SU-DHL-6 (cell line): Measurements from ENCODE around the gene ALPK1.

Experiments
- H2AFZ ChIP-seq: fragments of 200-600 bp; sonication (generic); 2 replicates; pipeline ENCODE4 v1.6.1; 2014; ENCODE audit warnings: low read depth, mild to moderate bottlenecking, moderate library complexity, mixed read lengths, antibody characterized with exemption, low read length; ENCODE audit not compliant: severe bottlenecking
- H3F3A ChIP-seq: fragments of 200-600 bp; shearing (Covaris generic); 2 replicates; pipeline ENCODE4 v1.6.0; 2016; ENCODE audit warnings: antibody characterized with exemption, mild to moderate bottlenecking; ENCODE audit not compliant: insufficient read depth
- H3K27ac ChIP-seq: fragments of 200-600 bp; sonication (generic); 2 replicates; pipeline ENCODE4 v1.5.1; 2016; ENCODE audit warnings: low read depth, mild to moderate bottlenecking, low read length, moderate library complexity, mixed read lengths
- H3K27me3 ChIP-seq: fragments of 200-600 bp; sonication (generic), shearing (Covaris generic); 2 replicates; pipeline ENCODE4 v1.6.0; 2014; ENCODE audit warnings: mild to moderate bottlenecking, low read length
- H3K36me3 ChIP-seq: fragments of 200-600 bp; sonication (generic); 2 replicates; pipeline ENCODE4 v1.6.1; 2014; ENCODE audit warnings: mild to moderate bottlenecking, low read length, mixed read lengths
- H3K4me2 ChIP-seq: fragments of 300-600, 200-600 bp; shearing (Covaris generic), sonication (generic); 2 replicates; pipeline ENCODE4 v1.6.0; 2014; ENCODE audit warnings: low read length, low read depth, mild to moderate bottlenecking; ENCODE audit not compliant: poor library complexity, severe bottlenecking
- H3K4me3 ChIP-seq: fragments of 200-600 bp; sonication (generic); 2 replicates; pipeline ENCODE4 v1.5.1; 2014; ENCODE audit warnings: antibody characterized with exemption, low read length, mild to moderate bottlenecking, mixed read lengths; ENCODE audit not compliant: insufficient read depth, poor library complexity, severe bottlenecking
- H3K79me2 ChIP-seq: fragments of 200-600 bp; sonication (generic); 2 replicates; pipeline ENCODE4 v1.6.1; 2014; ENCODE audit warnings: mild to moderate bottlenecking, low read length, moderate library complexity; ENCODE audit not compliant: insufficient read depth
- H3K9ac ChIP-seq: fragments of 200-600 bp; sonication (generic); 2 replicates; pipeline ENCODE4 v1.7.0; 2014; ENCODE audit warnings: mild to moderate bottlenecking, low read length
- H3K9me2 ChIP-seq: fragments of 200-600 bp; sonication (generic); replicated peaks from 2 replicates; pipeline ENCODE4 v1.6.1; 2014; ENCODE audit warnings: low read length; ENCODE audit not compliant: insufficient read depth
- H3K9me3 ChIP-seq: fragments of 200-600 bp; sonication (generic); 2 replicates; pipeline ENCODE4 v1.6.1; 2014; ENCODE audit warnings: low read length, mixed read lengths; ENCODE audit not compliant: insufficient read depth
- H4K20me1 ChIP-seq: fragments of 200-600 bp; sonication (generic); 2 replicates; pipeline ENCODE4 v1.6.1; 2014; ENCODE audit warnings: low read depth, mild to moderate bottlenecking, antibody characterized with exemption, low read length, moderate library complexity, mixed read lengths
- EZH2phosphoT487 ChIP-seq: fragments of 200-600 bp; sonication (generic), shearing (Covaris generic); conservative IDR thresholded peaks from 2 replicates; pipeline ENCODE4 v1.6.1; 2018; ENCODE audit warnings: mild to moderate bottlenecking, antibody characterized with exemption, low read length, moderate library complexity, mixed read lengths
- TF ChIP-seq, protein P1 (sequence below): fragments of 200-600 bp; sonication (generic); IDR thresholded peaks from one replicate; pipeline ENCODE4 v1.5.1; 2017; ENCODE audit warnings: antibody characterized with exemption, mild to moderate bottlenecking, low read length, moderate library complexity; ENCODE audit not compliant: insufficient read depth, poor library complexity, severe bottlenecking

Gene ALPK1

DNA sequence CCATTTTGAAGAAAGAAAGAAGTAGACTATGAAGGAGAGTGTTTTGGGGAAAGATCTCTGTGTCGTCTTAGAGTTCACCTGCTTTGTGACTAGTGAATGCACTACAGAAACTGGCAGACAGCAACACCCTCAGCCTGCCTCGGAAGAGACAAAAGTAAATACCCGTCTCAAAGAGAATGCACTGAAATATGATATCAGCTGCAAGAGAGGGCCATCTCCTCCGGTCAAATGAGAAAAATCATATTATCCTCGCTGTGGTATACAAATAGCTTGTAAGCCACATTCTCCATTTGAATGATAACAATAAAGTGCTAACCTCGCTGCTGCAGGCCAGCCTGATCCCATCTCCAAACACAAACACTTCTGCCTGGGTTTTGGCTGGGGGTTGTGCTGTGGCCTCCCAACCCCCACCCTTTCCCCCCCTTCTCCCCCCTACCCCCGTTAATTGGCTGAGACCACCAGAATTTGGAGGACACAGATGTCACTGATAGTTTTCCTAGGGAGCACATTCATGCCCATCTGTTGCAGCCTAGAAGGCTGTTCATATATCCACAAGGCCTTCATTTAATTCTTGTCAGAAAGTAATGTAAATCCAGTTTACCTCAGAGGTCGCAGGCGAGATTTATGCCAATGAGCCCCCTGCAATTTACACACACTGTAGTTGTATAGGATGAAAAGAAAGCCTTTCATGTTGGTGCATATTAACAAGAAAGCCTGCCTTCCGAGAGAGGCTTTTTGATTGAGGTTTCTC is 46.3 kb downstream of the ALPK1 start:
- TF ChIP-seq, protein P1, sequence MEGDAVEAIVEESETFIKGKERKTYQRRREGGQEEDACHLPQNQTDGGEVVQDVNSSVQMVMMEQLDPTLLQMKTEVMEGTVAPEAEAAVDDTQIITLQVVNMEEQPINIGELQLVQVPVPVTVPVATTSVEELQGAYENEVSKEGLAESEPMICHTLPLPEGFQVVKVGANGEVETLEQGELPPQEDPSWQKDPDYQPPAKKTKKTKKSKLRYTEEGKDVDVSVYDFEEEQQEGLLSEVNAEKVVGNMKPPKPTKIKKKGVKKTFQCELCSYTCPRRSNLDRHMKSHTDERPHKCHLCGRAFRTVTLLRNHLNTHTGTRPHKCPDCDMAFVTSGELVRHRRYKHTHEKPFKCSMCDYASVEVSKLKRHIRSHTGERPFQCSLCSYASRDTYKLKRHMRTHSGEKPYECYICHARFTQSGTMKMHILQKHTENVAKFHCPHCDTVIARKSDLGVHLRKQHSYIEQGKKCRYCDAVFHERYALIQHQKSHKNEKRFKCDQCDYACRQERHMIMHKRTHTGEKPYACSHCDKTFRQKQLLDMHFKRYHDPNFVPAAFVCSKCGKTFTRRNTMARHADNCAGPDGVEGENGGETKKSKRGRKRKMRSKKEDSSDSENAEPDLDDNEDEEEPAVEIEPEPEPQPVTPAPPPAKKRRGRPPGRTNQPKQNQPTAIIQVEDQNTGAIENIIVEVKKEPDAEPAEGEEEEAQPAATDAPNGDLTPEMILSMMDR = no peak
- no peak for TF ChIP-seq EZH2phosphoT487
- H4K20me1 ChIP-seq = no peaks in the 10 kb centered on the region
- no peaks in the 10 kb centered on the region for H3K9me3 ChIP-seq
- no peaks in the 10 kb centered on the region for H3K9me2 ChIP-seq
- H3K4me2 ChIP-seq = no peak overlapping the region
- H3K9ac ChIP-seq = no peak overlapping the region
- no peak overlapping the region for H3K4me3 ChIP-seq
- H3K36me3 ChIP-seq = no peaks in the 10 kb centered on the region
- H3K27me3 ChIP-seq = no peaks in the 10 kb centered on the region
- no peak overlapping the region for H2AFZ ChIP-seq
- no peaks in the 10 kb centered on the region for H3K79me2 ChIP-seq
- H3F3A ChIP-seq = no peaks in the 10 kb centered on the region
- H3K27ac ChIP-seq = no peak overlapping the region

DNA sequence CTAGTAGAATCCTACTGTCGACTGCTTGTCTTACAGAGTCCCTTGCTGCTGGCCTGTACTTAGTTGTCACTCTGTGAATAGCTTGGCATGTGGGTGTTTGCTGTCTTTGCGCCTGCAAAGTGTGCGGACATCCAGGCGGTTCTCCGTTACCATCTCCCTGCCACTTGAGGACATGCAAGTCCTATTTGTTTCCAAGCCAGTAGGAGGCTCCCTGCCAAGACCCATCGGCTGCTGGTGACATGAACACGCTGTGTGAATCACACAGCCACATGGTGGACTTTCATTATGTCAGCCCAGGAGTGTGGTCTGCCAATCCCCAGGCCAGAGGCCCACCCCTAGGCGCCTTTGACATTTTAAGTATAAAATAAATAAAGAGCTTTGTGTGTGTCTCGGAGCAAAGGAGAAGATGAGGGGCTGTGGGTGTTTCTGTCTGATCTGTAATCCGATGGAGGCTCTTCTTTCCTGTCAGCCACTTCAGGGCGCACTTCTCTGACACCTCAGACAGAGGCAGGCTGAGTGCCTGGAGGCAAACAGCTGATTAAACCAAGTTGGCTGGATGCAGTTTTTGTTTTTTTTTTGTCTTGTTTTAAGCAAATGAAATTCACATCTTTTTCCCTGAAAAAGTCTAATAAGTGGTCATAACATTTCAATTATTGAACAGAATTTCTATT is 51.5 kb downstream of the ALPK1 start:
- Histone ChIP-seq H3K4me3 (no peak overlapping the region), H4K20me1 (no peaks in the 10 kb centered on the region)

DNA sequence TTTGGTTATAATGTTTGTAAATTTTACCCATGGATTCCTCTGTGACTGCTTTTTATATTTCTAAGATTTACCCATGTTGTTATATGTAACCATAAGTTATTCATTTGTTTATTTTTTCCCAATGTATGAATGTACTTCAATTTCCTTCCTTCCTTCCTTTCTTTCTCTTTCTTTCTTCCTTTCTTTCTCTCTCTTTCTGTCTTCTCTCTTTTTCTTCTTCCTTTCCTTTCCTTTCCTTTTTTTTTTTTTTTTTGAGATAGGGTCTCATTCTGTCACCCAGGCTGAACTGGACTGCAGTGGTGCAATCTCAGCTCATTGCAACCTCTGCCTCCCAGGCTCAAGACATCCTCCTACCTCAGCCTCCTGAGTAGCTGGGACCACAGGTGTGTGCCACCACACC is 55.6 kb downstream of the ALPK1 start:
- no peaks in the 10 kb centered on the region for H3K36me3 ChIP-seq
- no peak overlapping the region for H2AFZ ChIP-seq
- H3K4me2 ChIP-seq = no peak overlapping the region
- H3K9me3 ChIP-seq = no peaks in the 10 kb centered on the region
- H3F3A ChIP-seq = no peaks in the 10 kb centered on the region
- H3K9ac ChIP-seq = no peak overlapping the region
- H3K27ac ChIP-seq = no peak overlapping the region
- no peaks in the 10 kb centered on the region for H3K9me2 ChIP-seq
- H3K4me3 ChIP-seq = no peak overlapping the region
- H3K27me3 ChIP-seq = no peaks in the 10 kb centered on the region
- H3K79me2 ChIP-seq = no peaks in the 10 kb centered on the region
- TF ChIP-seq EZH2phosphoT487 = no peak
- H4K20me1 ChIP-seq = no peaks in the 10 kb centered on the region

More for the DNA sequence above, 51.5 kb downstream of the ALPK1 start:
- H3K79me2 ChIP-seq = no peaks in the 10 kb centered on the region
- H3K27ac ChIP-seq = no peak overlapping the region
- no peak overlapping the region for H3K4me2 ChIP-seq
- H3F3A ChIP-seq = no peaks in the 10 kb centered on the region
- no peaks in the 10 kb centered on the region for H3K9me2 ChIP-seq
- no peak overlapping the region for H3K9ac ChIP-seq
- H2AFZ ChIP-seq = no peak overlapping the region
- no peaks in the 10 kb centered on the region for H3K9me3 ChIP-seq
- no peak for TF ChIP-seq EZH2phosphoT487
- TF ChIP-seq, protein P1 = no peak
- H3K36me3 ChIP-seq = no peaks in the 10 kb centered on the region
- no peaks in the 10 kb centered on the region for H3K27me3 ChIP-seq

DNA sequence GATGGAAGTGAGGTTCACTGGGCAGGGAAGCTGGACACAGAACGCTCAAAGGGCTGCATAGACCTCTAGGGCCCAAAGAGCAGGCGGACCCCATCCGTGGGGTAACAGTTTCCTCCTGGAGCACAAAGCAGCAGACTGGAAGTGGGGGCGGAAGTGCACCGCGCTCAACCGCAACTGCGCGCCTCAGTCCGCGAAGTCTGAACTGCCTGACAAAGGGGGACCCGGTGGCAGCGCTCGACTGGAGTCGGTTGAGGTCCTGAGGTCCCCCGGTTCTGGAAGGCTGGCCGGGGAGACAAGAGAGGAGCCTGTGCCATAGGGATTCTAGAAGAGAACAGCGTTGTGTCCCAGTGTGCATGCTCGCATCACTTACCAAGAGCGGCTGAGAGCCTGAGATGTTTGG is 58.5 kb downstream of the ALPK1 start:
- H3F3A ChIP-seq = no peaks in the 10 kb centered on the region
- H4K20me1 ChIP-seq = no peaks in the 10 kb centered on the region
- no peak overlapping the region for H3K27ac ChIP-seq
- H2AFZ ChIP-seq = no peak overlapping the region
- no peak overlapping the region for H3K9ac ChIP-seq
- TF ChIP-seq EZH2phosphoT487 = no peak
- TF ChIP-seq, protein P1 = no peak
- H3K27me3 ChIP-seq = no peaks in the 10 kb centered on the region
- no peaks in the 10 kb centered on the region for H3K9me2 ChIP-seq
- no peaks in the 10 kb centered on the region for H3K36me3 ChIP-seq
- H3K4me3 ChIP-seq = no peak overlapping the region
- H3K79me2 ChIP-seq = no peaks in the 10 kb centered on the region
- H3K4me2 ChIP-seq = no peak overlapping the region
- no peaks in the 10 kb centered on the region for H3K9me3 ChIP-seq
